ENCODE measurements around the gene GRIK3.

The GRIK3 gene

DNA sequence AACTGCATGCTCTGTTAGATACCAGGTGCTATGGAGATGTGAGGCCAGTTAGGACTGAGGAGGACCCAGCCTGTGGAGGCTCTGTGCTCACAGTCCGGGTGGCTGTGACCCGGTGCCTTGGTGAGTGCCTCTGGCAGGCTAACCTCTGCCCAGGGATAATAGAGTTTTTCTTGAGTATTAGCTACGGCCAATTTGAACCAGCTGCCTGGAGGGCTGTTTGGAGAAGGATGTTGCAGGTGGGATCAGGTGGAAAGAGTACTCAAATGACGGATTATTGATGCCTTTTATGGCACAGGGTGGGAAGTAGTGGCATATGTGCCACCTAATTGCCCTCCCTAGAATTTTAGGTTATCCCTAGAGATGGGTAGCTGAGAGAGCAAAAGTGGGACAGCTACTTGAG lies 182.7 kb downstream of the GRIK3 start:
- no peak for DNase-seq (ENCODE audit: low read depth)

GRCh38 chr1:36851087-36851486 lies 183.2 kb downstream of the GRIK3 start:
- no peak for DNase-seq (ENCODE audit: low read depth)

DNA sequence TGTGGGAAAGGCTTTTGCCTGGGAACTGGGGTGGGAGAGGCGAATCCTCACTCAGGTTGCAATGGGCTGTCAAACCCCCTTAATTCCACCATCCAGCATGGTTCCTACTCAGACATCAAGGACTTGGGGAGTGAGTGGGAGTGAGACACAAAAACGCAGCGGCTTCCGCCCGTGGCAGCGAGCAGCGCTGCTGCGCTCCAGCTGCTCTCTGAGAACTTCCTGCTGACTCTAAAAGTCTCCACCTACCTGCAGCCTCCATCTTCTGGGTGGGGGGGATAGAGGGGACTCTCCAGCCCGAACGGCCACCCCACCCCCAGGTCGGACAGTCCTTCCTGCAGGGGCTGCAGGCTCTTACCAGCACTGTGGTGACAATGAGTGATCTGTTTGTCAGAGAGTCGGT lies 184.4 kb downstream of the GRIK3 start:
- DNase-seq (ENCODE audit: low read depth) = no peak

DNA sequence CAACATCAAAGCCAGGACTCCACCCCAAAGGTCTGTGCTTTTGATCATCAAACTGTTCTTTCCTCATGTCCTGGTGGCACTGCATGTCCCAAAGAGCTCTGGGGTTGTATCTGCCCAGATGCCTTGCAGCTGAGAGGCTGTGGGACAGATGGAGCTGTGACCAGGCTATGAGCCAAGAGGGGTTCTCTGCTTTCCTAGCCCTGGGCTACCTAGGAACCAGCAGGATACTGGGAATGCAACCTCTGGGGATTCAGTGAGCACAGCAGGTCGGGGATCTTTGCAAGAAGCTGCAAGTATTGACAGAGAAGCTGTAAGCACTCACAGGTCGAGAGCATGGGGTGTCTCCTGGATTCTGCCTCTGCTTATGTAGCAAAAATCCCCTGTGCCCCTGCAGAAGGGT lies 186.6 kb downstream of the GRIK3 start:
- DNase-seq (ENCODE audit: low read depth) = no peak

DNA sequence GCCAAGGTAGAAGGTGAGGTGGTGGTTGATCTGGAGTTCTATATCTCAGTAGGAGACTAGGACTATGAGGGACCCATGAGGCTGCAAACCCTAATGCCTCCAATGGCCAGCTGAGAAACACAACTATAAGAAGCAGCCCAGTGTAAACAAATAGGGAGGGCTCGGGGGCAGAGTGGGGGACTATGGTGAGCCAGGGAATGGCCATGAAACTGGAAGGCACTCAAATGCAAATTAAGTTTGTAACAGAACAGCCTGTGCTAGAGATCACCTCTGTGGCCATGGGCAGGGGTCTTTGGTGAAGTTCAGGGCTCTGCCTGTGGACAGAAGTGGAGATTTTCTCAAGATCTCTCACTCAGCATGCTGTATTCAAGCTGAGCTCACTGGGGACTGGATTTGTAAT lies 187.1 kb downstream of the GRIK3 start:
- DNase-seq (ENCODE audit: low read depth) = no peak

- no peak for DNase-seq (ENCODE audit: low read depth)
These were observed 188.0 kb downstream of the GRIK3 start for GRCh38 chr1:36846357-36846756.

DNA sequence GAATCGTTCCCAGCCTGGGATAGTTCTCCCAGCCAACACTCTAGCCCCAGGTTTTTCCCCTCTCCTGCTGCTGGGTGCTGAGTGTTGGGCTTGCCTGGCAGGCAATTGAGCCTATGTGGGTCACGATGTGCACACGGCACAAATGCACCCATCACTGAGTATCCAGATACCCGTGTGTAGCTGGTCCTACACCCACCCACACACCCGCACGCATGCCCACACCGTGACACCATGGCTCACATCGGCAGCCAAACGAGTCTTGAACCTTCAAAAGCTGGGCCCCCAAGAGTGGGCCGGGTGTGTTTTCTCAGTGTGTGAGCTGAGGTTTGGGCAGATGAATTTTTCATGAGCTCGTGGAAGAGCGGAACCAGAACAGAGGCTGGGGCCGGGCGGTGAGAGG lies 188.5 kb downstream of the GRIK3 start:
- DNase-seq (ENCODE audit: low read depth) = no peak

GRCh38 chr1:36844917-36845316 lies 189.4 kb downstream of the GRIK3 start:
- no peak for DNase-seq (ENCODE audit: low read depth)

DNA sequence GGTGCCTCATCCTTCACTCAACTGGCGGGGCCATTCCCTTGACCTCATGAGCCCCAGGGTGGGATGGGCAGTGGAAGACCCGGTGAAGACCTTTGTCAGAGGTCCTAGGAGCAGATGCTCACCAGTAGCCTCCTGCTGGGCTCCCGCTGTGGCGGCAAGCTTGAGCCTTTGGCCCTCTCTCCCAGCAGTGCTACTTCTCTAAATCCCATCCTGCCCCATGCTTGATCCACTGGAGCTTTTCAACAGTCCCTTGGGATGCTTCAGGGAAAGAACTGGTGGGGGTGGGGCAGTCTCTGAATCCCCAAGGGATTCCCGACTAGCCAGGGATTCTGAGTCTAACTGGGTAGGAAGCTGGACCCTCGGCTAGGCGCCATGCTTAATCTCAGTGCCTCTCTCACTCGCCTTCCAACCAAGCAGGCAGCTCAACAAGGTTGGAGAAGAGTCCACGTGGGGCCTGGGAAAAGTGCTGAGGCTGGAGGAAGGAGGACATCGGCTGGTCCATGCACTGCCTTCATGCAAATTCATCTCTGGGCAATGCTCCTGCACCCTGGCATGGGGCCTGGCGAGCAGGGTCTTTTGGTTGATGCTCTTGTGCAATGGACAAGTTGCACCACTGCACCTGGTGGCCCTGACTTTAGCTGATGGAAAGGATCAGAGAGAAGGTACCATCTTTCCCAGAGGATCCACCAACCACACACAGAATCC lies 190.3 kb downstream of the GRIK3 start:
- no peak for DNase-seq (ENCODE audit: low read depth)

DNA sequence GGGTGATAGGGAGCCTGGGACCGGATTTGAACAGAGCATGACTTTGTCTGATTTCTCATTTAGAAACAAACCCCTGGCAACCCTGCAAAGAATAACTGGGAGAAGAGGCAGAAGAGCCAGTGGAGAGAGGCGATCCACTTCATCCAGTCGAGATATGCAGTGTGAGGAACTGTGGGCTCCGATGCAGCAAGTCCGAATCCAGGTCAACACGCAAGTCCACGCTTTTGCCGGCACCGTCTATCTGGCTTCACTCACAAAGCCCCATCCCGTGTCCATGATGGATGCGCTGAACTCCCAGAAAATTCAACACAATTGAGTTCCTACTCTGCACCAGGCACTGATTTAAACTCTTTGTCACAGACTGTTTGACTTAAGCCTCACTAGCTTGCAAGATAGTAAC lies 191.3 kb downstream of the GRIK3 start:
- no peak for DNase-seq (ENCODE audit: low read depth)

GRCh38 chr1:36842448-36842847 lies 191.9 kb downstream of the GRIK3 start:
- DNase-seq (ENCODE audit: low read depth) = no peak

- no peak for DNase-seq (ENCODE audit: low read depth)
These were observed 194.8 kb downstream of the GRIK3 start for GRCh38 chr1:36839485-36839884.

- no peak for DNase-seq (ENCODE audit: low read depth)
These were observed 195.4 kb downstream of the GRIK3 start for GRCh38 chr1:36838888-36839287.

- no peak for DNase-seq (ENCODE audit: low read depth)
These were observed 197.4 kb downstream of the GRIK3 start for GRCh38 chr1:36836916-36837315.

- DNase-seq (ENCODE audit: low read depth) = no peak
These were observed 198.0 kb downstream of the GRIK3 start for GRCh38 chr1:36836196-36836883.

GRCh38 chr1:36835696-36836095 lies 198.6 kb downstream of the GRIK3 start:
- no peak for DNase-seq (ENCODE audit: low read depth)

GRCh38 chr1:36835017-36835695 lies 199.2 kb downstream of the GRIK3 start:
- DNase-seq (ENCODE audit: low read depth) = no peak

GRCh38 chr1:36834586-36834985 lies 199.7 kb downstream of the GRIK3 start:
- no peak for DNase-seq (ENCODE audit: low read depth)

DNA sequence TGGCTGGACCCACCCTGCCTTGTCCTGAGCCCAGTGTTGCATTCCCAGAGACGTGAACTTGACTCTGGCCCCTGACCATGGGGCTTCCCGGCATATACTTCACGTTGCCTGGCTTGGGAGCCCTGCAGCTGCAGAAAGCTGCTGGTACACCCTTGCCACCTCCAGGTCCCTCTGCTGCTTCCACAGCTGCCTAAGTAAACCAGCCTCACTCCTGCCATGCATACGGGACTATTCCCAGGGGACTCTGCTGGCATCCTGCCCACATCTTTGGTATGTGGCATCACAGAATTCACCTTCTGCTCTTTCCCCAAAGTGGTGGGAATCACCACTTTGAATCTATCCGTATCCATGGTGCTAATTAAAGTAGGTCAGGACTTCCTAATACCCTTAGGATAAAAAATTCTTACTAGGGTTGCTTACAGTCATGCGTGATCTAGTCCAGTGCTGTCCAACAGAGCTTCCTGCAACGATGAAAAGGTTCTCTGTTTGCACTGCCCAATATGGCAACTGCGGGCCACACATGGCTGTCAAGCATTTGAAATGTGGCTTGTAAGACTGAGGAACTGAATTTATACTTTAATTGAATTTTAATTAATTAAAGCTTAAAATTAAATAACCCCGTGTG lies 203.0 kb downstream of the GRIK3 start:
- no peak for DNase-seq (ENCODE audit: low read depth)

DNA sequence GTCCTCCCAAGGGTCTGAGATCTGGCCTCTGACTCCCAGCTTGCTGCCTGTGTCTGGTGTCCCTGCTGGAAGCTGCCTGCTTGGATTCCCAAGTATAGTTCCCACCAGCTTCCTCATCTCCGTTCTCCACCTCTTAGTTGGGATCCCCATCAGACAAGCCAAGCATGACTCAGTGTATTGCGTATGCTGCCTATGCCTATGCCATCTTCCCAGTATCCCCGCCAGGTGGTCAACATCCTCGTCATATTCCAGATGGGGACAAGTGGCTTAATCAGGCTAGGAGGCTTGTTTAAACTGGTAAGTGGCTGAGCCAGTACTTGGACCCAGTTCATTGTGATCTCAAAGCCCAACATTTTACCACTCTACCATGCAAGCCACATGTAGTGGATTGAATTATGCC lies 204.4 kb downstream of the GRIK3 start:
- DNase-seq (ENCODE audit: low read depth) = no peak

GRCh38 chr1:36829066-36829465 lies 205.2 kb downstream of the GRIK3 start:
- DNase-seq (ENCODE audit: low read depth) = no peak

DNA sequence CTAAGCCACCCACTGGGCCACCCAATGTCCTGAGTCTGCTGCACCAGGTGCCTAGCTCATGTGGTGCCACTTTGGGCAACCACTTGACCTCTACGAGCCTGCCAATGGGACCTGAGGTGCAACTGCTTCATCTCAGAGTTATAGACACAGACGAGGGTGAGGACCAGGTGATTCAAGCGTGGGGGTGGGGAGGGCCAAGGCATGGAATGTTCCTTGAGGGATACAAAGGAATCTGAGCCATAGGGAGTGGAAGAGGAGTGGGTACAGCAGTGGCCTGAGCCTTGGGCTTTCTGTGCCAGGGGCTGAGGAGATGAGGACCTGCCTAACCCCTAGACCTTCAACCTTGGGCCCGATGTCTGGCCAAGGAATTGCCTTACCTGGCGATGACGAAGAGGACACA lies 209.1 kb downstream of the GRIK3 start:
- no peak for DNase-seq (ENCODE audit: low read depth)

- no peak for DNase-seq (ENCODE audit: low read depth)
These were observed 209.9 kb downstream of the GRIK3 start for GRCh38 chr1:36824390-36824861.
